Liver (tissue), 9 donors: ENCODE data around the gene CDK10. TPM values are rescaled to one million over a fixed set of nuclear protein-coding genes. Genes with fewer than 3 reads are reported as not detected.
A peak's percentile ranks its signal among the peaks of the same experiment; 100 is the strongest.

Experiments used
- DNase-seq: peaks from one replicate; pipeline ENCODE4 v3.0.0-alpha.2; 2017; ENCODE audit warnings: low spot score
- H3K27ac ChIP-seq, 2 donors: one replicate each; pipeline ENCODE4 v1.7.0; 2013; ENCODE audit warnings: inconsistent platforms in 2 of 2, low read length in 2 of 2, control low read depth in 1 of 2, low read depth in 1 of 2, mild to moderate bottlenecking in 1 of 2
- H3K27me3 ChIP-seq, 4 donors: one replicate each; pipeline versions ENCODE4 v1.6.1 to v1.7.0; 2013; ENCODE audit warnings: low read length in 3 of 4, inconsistent platforms in 1 of 4, mild to moderate bottlenecking in 1 of 4, moderate library complexity in 1 of 4; ENCODE audit not compliant: control insufficient read depth in 4 of 4, insufficient read depth in 4 of 4
- H3K36me3 ChIP-seq, 4 donors: one replicate each; pipeline versions ENCODE4 v1.6.1 to v1.7.0; 2013; ENCODE audit warnings: low read length in 3 of 4, mild to moderate bottlenecking in 3 of 4, low read depth in 1 of 4, moderate library complexity in 1 of 4; ENCODE audit not compliant: control insufficient read depth in 4 of 4, insufficient read depth in 3 of 4
- H3K4me1 ChIP-seq, 4 donors: one replicate each; pipeline versions ENCODE4 v1.6.1 to v1.7.0; 2013; ENCODE audit warnings: low read length in 3 of 4, mild to moderate bottlenecking in 3 of 4, moderate library complexity in 1 of 4; ENCODE audit not compliant: control insufficient read depth in 4 of 4, insufficient read depth in 4 of 4
- H3K4me3 ChIP-seq, 3 donors: one replicate each; pipeline versions ENCODE4 v1.6.1 to v1.7.0; 2013; ENCODE audit warnings: low read length in 3 of 3, control low read depth in 1 of 3, low read depth in 1 of 3, mild to moderate bottlenecking in 1 of 3
- H3K9ac ChIP-seq, 2 donors: one replicate each; pipeline ENCODE4 v1.7.0; 2013; ENCODE audit warnings: low read length in 2 of 2, mild to moderate bottlenecking in 2 of 2, moderate library complexity in 2 of 2, control low read depth in 1 of 2, low read depth in 1 of 2
- H3K9me3 ChIP-seq, 4 donors: one replicate each; pipeline versions ENCODE4 v1.6.1 to v1.7.0; 2013; ENCODE audit warnings: low read length in 3 of 4; ENCODE audit not compliant: control insufficient read depth in 4 of 4
- ATF3 ChIP-seq: IDR thresholded peaks from 2 replicates; pipeline ENCODE4 v1.6.1; 2016; ENCODE audit warnings: antibody characterized with exemption
- CTCF ChIP-seq: fragments of 150-350 bp; IDR thresholded peaks from 2 replicates; pipeline ENCODE4 v1.5.1; 2017; ENCODE audit warnings: improper control_type of control experiment, low read depth, low read length; ENCODE audit not compliant: missing input control
- EGR1 ChIP-seq, 2 donors: IDR thresholded peaks; 2 replicates each; pipeline ENCODE4 v1.6.1; 2016 to 2018; ENCODE audit warnings: antibody characterized with exemption in 2 of 2, low read depth in 2 of 2
- FOXA1 ChIP-seq: IDR thresholded peaks from 2 replicates; pipeline ENCODE4 v1.6.1; 2016; ENCODE audit warnings: antibody characterized with exemption
- FOXA2 ChIP-seq: IDR thresholded peaks from 2 replicates; pipeline ENCODE4 v1.6.1; 2016; ENCODE audit warnings: antibody characterized with exemption
- HNF4A ChIP-seq, 2 donors: conservative IDR thresholded peaks; 2 replicates each; pipeline ENCODE4 v1.6.1; 2016; ENCODE audit warnings: antibody characterized with exemption in 2 of 2, mild to moderate bottlenecking in 2 of 2
- MAX ChIP-seq: IDR thresholded peaks from 2 replicates; pipeline ENCODE4 v1.6.1; 2016; ENCODE audit warnings: antibody characterized with exemption
- NR2F2 ChIP-seq: IDR thresholded peaks from 2 replicates; pipeline ENCODE4 v1.6.1; 2016; ENCODE audit warnings: antibody characterized with exemption
- REST ChIP-seq: IDR thresholded peaks from 2 replicates; pipeline ENCODE4 v1.6.1; 2016; ENCODE audit warnings: antibody characterized with exemption, mild to moderate bottlenecking
- RXRA ChIP-seq, 2 donors: IDR thresholded peaks; 2 replicates each; pipeline ENCODE4 v1.6.1; 2017 to 2018; ENCODE audit warnings: antibody characterized with exemption in 2 of 2, mild to moderate bottlenecking in 1 of 2
- SP1 ChIP-seq: IDR thresholded peaks from 2 replicates; pipeline ENCODE4 v1.6.1; 2018; ENCODE audit warnings: antibody characterized with exemption, mild to moderate bottlenecking
- TAF1 ChIP-seq: conservative IDR thresholded peaks from 2 replicates; pipeline ENCODE4 v1.6.1; 2016; ENCODE audit warnings: antibody characterized with exemption, mild to moderate bottlenecking
- YY1 ChIP-seq: IDR thresholded peaks from 2 replicates; pipeline ENCODE4 v1.6.1; 2016; ENCODE audit warnings: antibody characterized with exemption, mild to moderate bottlenecking
- ZBTB33 ChIP-seq: IDR thresholded peaks from 2 replicates; pipeline ENCODE4 v1.6.1; 2016; ENCODE audit warnings: antibody characterized with exemption
- WGBS: extraction: QIAGEN DNeasy Blood & Tissue Kit; methylation state at CpG from one replicate; pipeline ENCODE4 v1.1.7; 2013; 5-methylcytosine and 5-hydroxymethylcytosine counted together
- polyA plus RNA-seq, 2 donors: library from polyadenylated mRNA; stranded (reverse) in 1 of 2; unstranded in 1 of 2; fragments of 200-250 nt in 1 of 2; fragments of >200 nt in 1 of 2; fragmentation: Nextera tagmentation in 1 of 2; extraction: Ambion mirVana in 1 of 2; gene quantifications; one replicate each; pipeline versions ENCODE4 v1.2.1 to v1.2.3, GENCODE V29; 2013 to 2015
- total RNA-seq, 2 donors: library from RNA; depleted of rRNA; stranded (reverse); fragments of >200 nt; gene quantifications; one replicate each; pipeline ENCODE4 v1.2.3, GENCODE V29; 2014
- donor health status: healthy.
- donor health status: healthy.
- donor health status: healthy.
- donor health status: healthy.
- donor health status: healthy.

CDK10 gene
- total and polyA plus RNA-seq, 4 donors: 25.1 to 81.2 (median 56.0) TPM

- Histone ChIP-seq H3K4me3 (no peak overlapping the region), H3K27ac (peak overlapping the region in 1 of 2 donors; percentile 98), H3K9me3 (no peaks in the 10 kb centered on the region), H3K27me3 (no peaks in the 10 kb centered on the region), H3K36me3 (peaks cover 3 to 23% (median 12%) of the 10 kb centered on the region in 4 donors), H3K4me1 (peaks cover 5 to 28% (median 21%) of the 10 kb centered on the region in 4 donors), H3K9ac (no peak overlapping the region)
- WGBS: 86% methylated on average over 5 of the region's 5 CpGs
- TF ChIP-seq RXRA (IDR thresholded peaks at IDR 0.05) (no peak), HNF4A (conservative IDR thresholded peaks at IDR 0.05) (no peak), ATF3 (no peak), EGR1 (IDR thresholded peaks at IDR 0.05; ENCODE audit: low read depth in 2 of 2) (no peak), ZBTB33 (no peak), SP1 (no peak), NR2F2 (no peak), FOXA2 (no peak), REST (no peak)
- DNase-seq: no peak
Observed at GRCh38 chr16:89688395-89688794, 1.9 kb downstream of the CDK10 start.

GRCh38 chr16:89689142-89689541 is 2.7 kb downstream of the CDK10 start:
- Histone ChIP-seq H3K27me3 (no peaks in the 10 kb centered on the region), H3K4me1 (peaks cover 5 to 28% (median 21%) of the 10 kb centered on the region in 4 donors), H3K4me3 (no peak overlapping the region), H3K9me3 (no peaks in the 10 kb centered on the region), H3K36me3 (peaks cover 8 to 29% (median 12%) of the 10 kb centered on the region in 4 donors), H3K27ac (peak overlapping the region in 1 of 2 donors; percentile 36), H3K9ac (no peak overlapping the region)
- TF ChIP-seq CTCF (no peak), ZBTB33 (no peak), FOXA1 (no peak), TAF1 (no peak), MAX (no peak), YY1 (no peak), HNF4A (conservative IDR thresholded peaks at IDR 0.05) (no peak), EGR1 (IDR thresholded peaks at IDR 0.05; ENCODE audit: low read depth in 2 of 2) (no peak), FOXA2 (no peak), REST (no peak), SP1 (no peak), ATF3 (no peak)
- WGBS: 96% methylated on average over 13 of the region's 13 CpGs
- no peak for DNase-seq
